ENCODE measurements around the gene CA10. TPM values are rescaled to one million over a fixed set of nuclear protein-coding genes. Genes with fewer than 3 reads are reported as not detected.

Gene CA10
- total RNA-seq, 2 donors from 2014 or later: 0.22 to 0.37 TPM

GRCh38 chr17:51794466-51794865 is 364.0 kb downstream of the CA10 start:
- no peaks in the 10 kb centered on the region for H3K27me3 Mint-ChIP-seq (ENCODE audit: insufficient read depth)
- Histone ChIP-seq H3K27ac (ENCODE audit: low read depth, low read length) (no peak overlapping the region), H3K36me3 (ENCODE audit: control insufficient read depth, insufficient read depth, low read length) (no peaks in the 10 kb centered on the region), H3K9me3 (ENCODE audit: control insufficient read depth, low read length) (no peaks in the 10 kb centered on the region), H3K27me3 (ENCODE audit: control insufficient read depth, insufficient read depth, low read length, poor library complexity, severe bottlenecking) (no peaks in the 10 kb centered on the region), H3K9ac (ENCODE audit: extremely low read depth, low read length, poor library complexity, severe bottlenecking) (no peak overlapping the region), H3K4me1 (ENCODE audit: control insufficient read depth, insufficient read depth, low read length) (no peaks in the 10 kb centered on the region), H3K4me3 (ENCODE audit: low read length) (no peak overlapping the region)
- no peaks in the 10 kb centered on the region for H3K9me3 Mint-ChIP-seq
- H3K36me3 Mint-ChIP-seq (ENCODE audit: low read depth): no peaks in the 10 kb centered on the region
- TF ChIP-seq CTCF (conservative IDR thresholded peaks at IDR 0.05): no peak
- H3K4me3 Mint-ChIP-seq: no peak overlapping the region
- DNase-seq: no peak
- no peak overlapping the region for H3K27ac Mint-ChIP-seq
- no peaks in the 10 kb centered on the region for H3K4me1 Mint-ChIP-seq

GRCh38 chr17:51793686-51794085 is 364.8 kb downstream of the CA10 start:
- no peak for TF ChIP-seq CTCF (conservative IDR thresholded peaks at IDR 0.05)
- H3K36me3 ChIP-seq (ENCODE audit: control insufficient read depth, insufficient read depth, low read length): no peaks in the 10 kb centered on the region
- H3K27ac ChIP-seq (ENCODE audit: low read depth, low read length): no peak overlapping the region
- no peak overlapping the region for H3K9ac ChIP-seq (ENCODE audit: extremely low read depth, low read length, poor library complexity, severe bottlenecking)
- Mint-ChIP-seq H3K27me3 (ENCODE audit: insufficient read depth) (no peaks in the 10 kb centered on the region), H3K27ac (no peak overlapping the region), H3K4me3 (no peak overlapping the region), H3K36me3 (ENCODE audit: low read depth) (no peaks in the 10 kb centered on the region), H3K9me3 (no peaks in the 10 kb centered on the region), H3K4me1 (no peaks in the 10 kb centered on the region)
- WGBS, 2 experiments (ENCODE audit: insufficient coverage in 1 of 2, insufficient read length in 1 of 2): 88 to 100% methylated on average over 1 of the region's 1 CpG
- no peaks in the 10 kb centered on the region for H3K4me1 ChIP-seq (ENCODE audit: control insufficient read depth, insufficient read depth, low read length)
- no peaks in the 10 kb centered on the region for H3K27me3 ChIP-seq (ENCODE audit: control insufficient read depth, insufficient read depth, low read length, poor library complexity, severe bottlenecking)
- no peak overlapping the region for H3K4me3 ChIP-seq (ENCODE audit: low read length)
- no peak for DNase-seq
- H3K9me3 ChIP-seq (ENCODE audit: control insufficient read depth, low read length): no peaks in the 10 kb centered on the region

GRCh38 chr17:51778842-51779241 is 379.7 kb downstream of the CA10 start:
- no peak overlapping the region for H3K4me3 ChIP-seq (ENCODE audit: low read length)
- no peak overlapping the region for H3K27ac ChIP-seq (ENCODE audit: low read depth, low read length)
- no peaks in the 10 kb centered on the region for H3K27me3 ChIP-seq (ENCODE audit: control insufficient read depth, insufficient read depth, low read length, poor library complexity, severe bottlenecking)
- no peak overlapping the region for H3K4me3 Mint-ChIP-seq
- no peaks in the 10 kb centered on the region for H3K36me3 ChIP-seq (ENCODE audit: control insufficient read depth, insufficient read depth, low read length)
- no peak for TF ChIP-seq CTCF (conservative IDR thresholded peaks at IDR 0.05)
- peaks cover 1% of the 10 kb centered on the region for H3K27me3 Mint-ChIP-seq (ENCODE audit: insufficient read depth)
- H3K4me1 ChIP-seq (ENCODE audit: control insufficient read depth, insufficient read depth, low read length): no peaks in the 10 kb centered on the region
- H3K9me3 ChIP-seq (ENCODE audit: control insufficient read depth, low read length): no peaks in the 10 kb centered on the region
- no peaks in the 10 kb centered on the region for H3K9me3 Mint-ChIP-seq
- H3K36me3 Mint-ChIP-seq (ENCODE audit: low read depth): no peaks in the 10 kb centered on the region
- no peak overlapping the region for H3K27ac Mint-ChIP-seq
- no peaks in the 10 kb centered on the region for H3K4me1 Mint-ChIP-seq
- H3K9ac ChIP-seq (ENCODE audit: extremely low read depth, low read length, poor library complexity, severe bottlenecking): no peak overlapping the region
- no peak for DNase-seq
- 69 to 74% methylated on average over 2 to 5 of the region's 5 CpGs for WGBS, 2 experiments (ENCODE audit: insufficient coverage in 1 of 2, insufficient read length in 1 of 2)
